ENCODE data around the gene LBH.

LBH gene

DNA sequence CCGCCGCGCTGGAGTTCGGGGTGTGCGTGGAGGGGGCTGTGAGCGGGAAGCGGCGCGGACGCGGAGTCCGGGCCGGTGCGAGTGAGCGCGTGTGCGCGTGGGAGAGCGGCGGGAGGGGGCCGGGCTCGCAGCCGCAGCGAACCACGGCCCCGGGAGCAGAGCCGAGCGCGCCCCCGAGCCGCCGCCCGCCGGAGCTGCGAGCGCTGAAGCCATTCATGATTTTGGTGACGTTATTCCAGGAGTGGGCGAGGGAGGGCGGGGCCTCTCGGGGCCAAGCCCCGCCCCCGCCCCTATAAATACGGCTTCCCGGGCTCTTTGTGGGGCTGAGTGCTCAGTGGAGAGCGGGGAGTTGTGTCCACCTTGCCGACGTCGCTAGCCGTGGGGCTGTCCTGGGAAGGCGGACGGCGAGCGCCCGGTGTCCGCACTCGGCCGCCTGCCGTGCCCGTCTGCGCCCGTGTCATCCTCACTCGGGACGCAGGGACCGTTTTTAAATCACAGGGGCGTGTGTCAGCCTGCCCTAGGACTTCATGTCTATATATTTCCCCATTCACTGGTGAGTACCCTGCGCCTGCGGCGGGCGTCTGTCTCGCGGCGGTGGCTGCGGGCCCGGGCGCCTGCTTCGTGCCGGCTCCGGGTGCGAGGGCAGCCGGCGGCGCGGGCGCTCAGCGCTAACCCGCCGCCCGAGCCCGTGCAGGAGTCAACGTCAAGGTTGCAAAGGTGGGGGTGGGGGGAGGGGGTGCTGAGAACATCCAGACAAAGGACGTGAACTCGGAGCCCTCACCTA lies at the start of gene LBH:
Gene LBH, plus strand, starts transcription at position 323 of the 784 bp plus-strand sequence. Its CDS starts 205 bp downstream, at position 528.
- TF ChIP-seq GATA2 (IDR thresholded peaks at IDR 0.05; ENCODE audit: low read depth, low read length): no peak; the same call in 1 of the 2 replicates
- TF ChIP-seq GATA3 (IDR thresholded peaks at IDR 0.05; ENCODE audit: low read depth, low read length): no peak

GRCh38 chr2:30184035-30184434 lies 47.3 kb upstream of the LBH start:
- TF ChIP-seq GATA3 (IDR thresholded peaks at IDR 0.05; ENCODE audit: low read depth, low read length): no peak
- TF ChIP-seq GATA2 (IDR thresholded peaks at IDR 0.05; ENCODE audit: low read depth, low read length): no peak

DNA sequence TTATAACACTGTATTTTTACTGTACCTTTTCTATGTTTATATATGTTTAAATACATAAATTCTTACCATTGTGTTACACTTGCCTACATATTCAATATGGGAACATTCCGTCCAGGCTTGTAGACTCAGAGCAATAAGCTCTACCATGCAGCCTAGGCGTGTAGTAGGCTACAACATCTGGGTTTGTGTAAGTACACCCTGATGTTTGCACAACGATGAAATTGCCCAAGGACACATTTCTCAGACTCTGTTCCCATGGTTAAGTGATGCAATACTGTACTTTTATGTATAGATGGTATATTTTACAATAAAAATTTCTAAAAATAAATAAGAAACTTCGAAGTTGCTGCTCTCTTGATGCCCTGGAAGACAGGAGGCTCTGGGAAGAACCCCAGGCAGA lies 46.2 kb upstream of the LBH start:
- TF ChIP-seq GATA2 (IDR thresholded peaks at IDR 0.05; ENCODE audit: low read depth, low read length): no peak
- no peak for TF ChIP-seq GATA3 (IDR thresholded peaks at IDR 0.05; ENCODE audit: low read depth, low read length)

- TF ChIP-seq GATA2 (IDR thresholded peaks at IDR 0.05; ENCODE audit: low read depth, low read length): no peak
- no peak for TF ChIP-seq GATA3 (IDR thresholded peaks at IDR 0.05; ENCODE audit: low read depth, low read length)
These were observed 43.0 kb upstream of the LBH start for GRCh38 chr2:30188292-30188691.

DNA sequence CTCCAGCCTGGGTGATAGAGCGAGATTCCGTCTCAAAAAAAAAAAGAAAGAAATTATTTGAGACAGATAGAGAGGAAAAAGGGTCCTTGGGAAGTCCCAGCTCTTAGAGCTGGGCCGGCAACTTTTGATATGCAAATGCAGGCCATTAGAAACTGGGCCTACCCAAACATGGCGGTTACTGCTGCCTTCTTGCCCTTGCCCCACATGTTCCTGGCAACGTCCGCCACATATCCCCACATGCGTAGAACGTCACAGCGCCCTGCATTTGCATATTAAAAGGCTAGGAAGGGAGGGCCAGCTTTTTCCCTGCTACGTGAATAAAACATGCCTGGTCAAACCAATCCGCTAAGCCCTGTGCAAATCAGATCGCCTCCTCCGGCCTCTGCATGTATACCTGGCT lies 40.7 kb upstream of the LBH start:
- TF ChIP-seq GATA2 (IDR thresholded peaks at IDR 0.05; ENCODE audit: low read depth, low read length): no peak

GRCh38 chr2:30191107-30191506 lies 40.2 kb upstream of the LBH start:
- TF ChIP-seq GATA3 (IDR thresholded peaks at IDR 0.05; ENCODE audit: low read depth, low read length) (no peak), GATA2 (IDR thresholded peaks at IDR 0.05; ENCODE audit: low read depth, low read length) (no peak)

DNA sequence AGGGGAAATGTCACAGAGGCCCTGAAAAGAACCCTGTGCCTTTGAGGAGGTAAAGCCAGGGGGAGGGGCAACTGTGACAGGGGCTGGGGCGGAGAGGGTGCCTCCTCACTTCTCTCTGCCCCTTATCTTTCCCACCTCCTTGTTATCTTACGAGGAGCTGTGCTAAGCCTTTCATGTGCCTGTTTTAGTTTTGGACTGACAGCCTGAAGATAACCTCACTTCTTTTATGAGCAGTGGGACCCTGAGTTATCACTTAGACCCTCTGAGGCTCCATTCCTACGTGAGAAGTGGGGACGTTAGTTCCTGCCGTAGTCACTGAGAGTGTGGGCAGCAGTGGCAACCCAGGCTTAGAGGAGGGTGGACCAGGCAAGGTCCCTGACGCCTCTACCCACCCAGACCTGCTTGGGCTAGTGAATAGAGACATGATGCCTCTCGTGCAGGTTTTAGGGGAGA lies 39.5 kb upstream of the LBH start:
- no peak for TF ChIP-seq GATA2 (IDR thresholded peaks at IDR 0.05; ENCODE audit: low read depth, low read length)
- TF ChIP-seq GATA3 (IDR thresholded peaks at IDR 0.05; ENCODE audit: low read depth, low read length): no peak

GRCh38 chr2:30192314-30192713 lies 39.0 kb upstream of the LBH start:
- TF ChIP-seq GATA3 (IDR thresholded peaks at IDR 0.05; ENCODE audit: low read depth, low read length) (no peak), GATA2 (IDR thresholded peaks at IDR 0.05; ENCODE audit: low read depth, low read length) (no peak)

DNA sequence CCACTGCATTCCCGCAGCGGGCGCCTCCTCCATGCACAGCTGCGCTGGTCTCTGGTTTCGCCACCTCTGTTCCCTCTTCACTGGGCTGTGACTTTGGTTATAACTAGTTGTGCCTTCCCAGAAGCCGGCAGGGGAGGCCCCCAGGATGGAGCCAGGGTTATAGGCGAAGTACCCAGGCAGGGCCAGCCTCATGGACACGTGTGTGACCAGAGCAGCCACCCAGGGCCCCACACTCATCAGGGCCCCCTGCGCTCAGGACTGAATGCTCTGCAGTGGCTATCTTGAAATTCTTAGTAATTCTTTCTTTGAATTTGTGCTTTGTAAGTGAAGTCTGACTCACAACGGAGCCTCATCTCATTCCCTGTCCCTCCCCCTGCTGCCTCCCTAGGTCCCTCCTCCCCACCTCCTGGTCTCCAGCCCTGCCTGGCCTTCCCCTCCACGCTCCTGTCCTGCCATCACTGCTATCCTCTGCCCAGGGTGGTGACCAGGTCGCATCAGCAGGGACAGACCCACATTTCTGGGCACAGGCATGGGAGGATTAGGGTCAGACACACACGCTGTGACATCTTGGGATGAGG lies 38.1 kb upstream of the LBH start:
- TF ChIP-seq GATA2 (IDR thresholded peaks at IDR 0.05; ENCODE audit: low read depth, low read length) (no peak), GATA3 (IDR thresholded peaks at IDR 0.05; ENCODE audit: low read depth, low read length) (no peak)

DNA sequence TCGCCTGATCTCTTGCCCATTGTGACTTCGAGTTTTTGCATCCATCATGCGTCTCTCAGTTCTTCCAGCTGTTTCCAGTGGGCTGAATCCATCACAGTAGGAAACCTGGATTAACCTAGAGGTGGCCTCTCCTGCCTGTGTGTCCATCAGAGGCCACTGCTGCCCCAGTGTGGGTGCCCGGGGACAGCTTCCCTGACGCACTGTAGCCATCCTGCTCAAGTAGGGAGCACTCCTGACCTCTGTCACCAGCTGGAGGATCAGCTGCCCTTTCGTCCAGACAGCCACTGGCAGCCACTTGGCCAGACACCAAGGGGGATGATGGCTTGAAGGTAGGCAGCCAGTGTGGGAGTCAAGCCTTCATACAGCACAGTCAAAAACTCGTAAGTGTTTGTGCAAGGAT lies 36.9 kb upstream of the LBH start:
- TF ChIP-seq GATA2 (IDR thresholded peaks at IDR 0.05; ENCODE audit: low read depth, low read length): no peak
- no peak for TF ChIP-seq GATA3 (IDR thresholded peaks at IDR 0.05; ENCODE audit: low read depth, low read length)

GRCh38 chr2:30195016-30195415 lies 36.3 kb upstream of the LBH start:
- TF ChIP-seq GATA2 (IDR thresholded peaks at IDR 0.05; ENCODE audit: low read depth, low read length): no peak
- no peak for TF ChIP-seq GATA3 (IDR thresholded peaks at IDR 0.05; ENCODE audit: low read depth, low read length)

DNA sequence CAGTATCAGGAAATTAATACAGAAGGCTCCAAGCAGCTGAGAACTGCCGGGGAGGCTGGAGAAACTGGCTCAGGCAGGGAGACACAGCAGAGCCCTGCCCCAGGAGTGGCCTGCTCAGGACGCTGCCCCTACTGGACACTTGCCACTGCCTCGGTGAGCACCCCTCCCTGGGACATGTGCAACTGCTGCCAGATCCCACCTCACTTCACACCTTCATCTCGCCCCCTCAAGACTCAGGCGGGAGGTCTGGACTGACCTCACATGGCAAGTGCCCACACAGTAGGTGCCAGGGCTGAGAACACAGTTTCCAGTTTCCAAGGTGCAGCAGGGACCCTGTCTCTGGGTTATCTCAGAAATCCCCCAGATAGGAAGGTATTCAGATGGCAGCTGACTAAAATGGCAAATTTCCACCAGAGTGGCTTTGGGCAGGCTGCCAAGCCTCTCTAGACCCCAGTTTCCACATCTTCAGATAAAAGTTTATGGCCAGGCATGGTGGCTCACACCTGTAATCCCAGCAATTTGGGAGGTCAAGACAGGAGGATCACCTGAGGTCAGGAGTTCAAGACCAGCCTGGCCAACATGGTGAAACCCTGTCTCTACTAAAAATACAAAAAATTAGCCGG lies 33.7 kb upstream of the LBH start:
- no peak for TF ChIP-seq GATA3 (IDR thresholded peaks at IDR 0.05; ENCODE audit: low read depth, low read length)
- TF ChIP-seq GATA2 (IDR thresholded peaks at IDR 0.05; ENCODE audit: low read depth, low read length): no peak

DNA sequence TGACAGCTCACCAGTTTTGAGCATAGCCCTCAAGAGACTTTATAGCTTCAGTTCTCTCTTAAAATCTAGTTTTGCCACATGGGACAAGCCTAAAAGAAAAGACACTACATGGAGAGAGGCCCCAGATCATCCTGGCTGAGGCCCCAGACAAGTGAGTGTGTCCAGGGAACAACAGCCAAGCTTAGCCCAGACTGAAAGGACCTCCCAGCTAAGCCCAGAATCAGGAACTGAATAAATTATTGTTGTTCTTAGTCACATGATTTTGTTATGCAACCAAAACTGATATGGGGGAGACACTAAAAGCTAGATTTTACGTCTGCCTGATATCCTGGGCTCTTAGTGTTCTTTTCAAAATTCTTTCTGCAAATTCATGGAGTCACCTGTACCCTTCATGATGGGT lies 29.3 kb upstream of the LBH start:
- TF ChIP-seq GATA2 (IDR thresholded peaks at IDR 0.05; ENCODE audit: low read depth, low read length): no peak
- TF ChIP-seq GATA3 (IDR thresholded peaks at IDR 0.05; ENCODE audit: low read depth, low read length): no peak

GRCh38 chr2:30203156-30203555 lies 28.2 kb upstream of the LBH start:
- no peak for TF ChIP-seq GATA2 (IDR thresholded peaks at IDR 0.05; ENCODE audit: low read depth, low read length)
- no peak for TF ChIP-seq GATA3 (IDR thresholded peaks at IDR 0.05; ENCODE audit: low read depth, low read length)

DNA sequence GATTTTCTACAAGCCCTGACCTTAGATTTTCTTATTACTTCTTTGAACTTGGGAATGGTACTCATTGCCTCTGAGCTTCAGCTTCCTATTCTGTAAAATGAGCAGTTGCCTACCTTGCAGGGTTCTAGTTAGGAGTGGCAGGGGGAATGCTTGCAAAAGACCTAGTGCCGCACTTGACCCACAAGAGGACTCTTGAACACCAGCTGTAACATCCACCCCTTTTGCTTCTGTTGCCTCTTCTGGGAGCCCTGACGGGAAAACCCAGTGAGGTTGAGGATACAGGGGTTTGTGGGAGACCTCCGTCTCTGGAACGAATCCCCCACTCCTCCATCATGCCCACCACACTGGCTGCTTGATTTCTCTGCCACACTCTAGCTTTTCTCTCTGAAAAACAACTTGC lies 27.1 kb upstream of the LBH start:
- TF ChIP-seq GATA2 (IDR thresholded peaks at IDR 0.05; ENCODE audit: low read depth, low read length): no peak
- no peak for TF ChIP-seq GATA3 (IDR thresholded peaks at IDR 0.05; ENCODE audit: low read depth, low read length)
